Tibial nerve (tissue), 4 donors: ENCODE measurements around the gene WIZ. TPM values are rescaled to one million over a fixed set of nuclear protein-coding genes. Genes with fewer than 3 reads are reported as not detected.

Experiments
- DNase-seq, 2 donors: peaks; one replicate each; pipeline ENCODE4 v3.0.0-alpha.2; 2019; ENCODE audit warnings: low spot score in 2 of 2
- H3K27ac ChIP-seq, 4 donors: fragments of 200-600 bp; sonication (generic) in 3 of 4; one replicate each; pipeline ENCODE4 v1.5.1; 2017 to 2019; ENCODE audit warnings: mild to moderate bottlenecking in 1 of 4
- H3K27me3 ChIP-seq, 2 donors: fragments of 200-600 bp; sonication (generic) in 1 of 2; one replicate each; pipeline versions ENCODE4 v1.5.1 to v1.6.0; 2017 to 2019
- H3K36me3 ChIP-seq, 3 donors: fragments of 200-600 bp; sonication (generic); one replicate each; pipeline ENCODE4 v1.5.1; 2018 to 2019
- H3K4me1 ChIP-seq, 4 donors: fragments of 200-600 bp; sonication (generic) in 3 of 4; one replicate each; pipeline ENCODE4 v1.5.1; 2017 to 2019
- H3K4me3 ChIP-seq, 4 donors: fragments of 200-600 bp; sonication (generic) in 3 of 4; one replicate each; pipeline ENCODE4 v1.5.1; 2017 to 2019; ENCODE audit warnings: mild to moderate bottlenecking in 1 of 4, moderate library complexity in 1 of 4
- H3K9me3 ChIP-seq, 4 donors: fragments of 200-600 bp; sonication (generic) in 3 of 4; one replicate each; pipeline ENCODE4 v1.5.1; 2017 to 2019
- EP300 ChIP-seq, 2 donors: sonication (generic); formaldehyde crosslinking; IDR thresholded peaks; one replicate each; pipeline ENCODE4 v1.6.1; 2017; ENCODE audit warnings: antibody characterized with exemption in 2 of 2, mild to moderate bottlenecking in 1 of 2
- POLR2A ChIP-seq, 2 donors: fragments of 450-650 bp; IDR thresholded peaks; one replicate each; pipeline ENCODE4 v1.6.1; 2017; ENCODE audit warnings: antibody characterized with exemption in 2 of 2, mild to moderate bottlenecking in 2 of 2, moderate library complexity in 2 of 2
- WGBS, 2 donors: methylation state at CpG; one replicate each; pipeline ENCODE4 v1.1.5; 2018; 5-methylcytosine and 5-hydroxymethylcytosine counted together
- total RNA-seq, 4 donors: library from RNA; depleted of rRNA; stranded (reverse); fragments of >200 nt; gene quantifications; one replicate each; pipeline ENCODE4 v1.1.0, GENCODE V29; 2016
- TF ChIP-seq, protein P1 (sequence below), 5 experiments: fragments of 200-600 bp in 3 of 5; fragments of 450-650 bp in 2 of 5; sonication (generic) in 3 of 5; IDR thresholded peaks; one replicate each; pipeline ENCODE4 v1.5.1; 2016 to 2019; ENCODE audit warnings: antibody characterized with exemption in 5 of 5, mild to moderate bottlenecking in 3 of 5, moderate library complexity in 2 of 5

WIZ gene
- total RNA-seq, 4 donors from 2014 or later, result 31.5 to 108 (median 46.3) TPM

DNA sequence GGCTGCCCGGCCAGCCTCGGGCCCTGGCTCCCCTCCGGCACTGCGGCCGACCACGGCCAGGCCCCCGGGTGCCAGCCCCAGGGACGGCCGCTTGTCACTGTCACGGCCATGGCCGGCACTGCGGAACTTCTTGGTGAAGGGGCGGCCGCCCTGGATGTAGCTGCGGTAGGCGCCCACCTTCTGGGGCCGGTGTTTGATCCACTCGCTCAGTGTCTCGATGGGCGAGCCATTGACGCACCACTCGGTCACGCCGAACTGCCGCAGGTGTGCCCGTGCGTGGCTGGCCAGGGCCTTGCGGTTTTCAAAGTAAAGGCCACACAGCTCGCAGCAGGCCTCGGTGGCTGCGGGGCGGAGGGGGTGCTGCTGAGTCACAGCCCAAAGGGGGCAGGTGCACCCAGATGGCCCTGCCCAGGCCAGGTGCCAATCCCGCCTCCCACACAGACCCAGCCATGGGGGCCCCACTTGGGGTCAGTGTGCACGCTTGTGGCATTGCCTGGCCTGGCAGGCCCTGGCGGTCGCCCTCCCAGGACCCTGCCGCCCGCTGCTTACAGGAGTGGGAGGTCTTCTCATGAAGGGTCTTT is 25.0 kb downstream of the WIZ start:
- DNase-seq, result no peak
- Histone ChIP-seq H3K36me3 (peaks cover 4 to 87% (median 34%) of the 10 kb centered on the region in 3 donors), H3K9me3 (peaks cover 0 to 6% (median 0%) of the 10 kb centered on the region in 4 donors), H3K4me3 (no peak overlapping the region), H3K4me1 (peaks cover 0 to 16% (median 2%) of the 10 kb centered on the region in 4 donors), H3K27ac (no peak overlapping the region), H3K27me3 (no peaks in the 10 kb centered on the region)
- 89 to 97% methylated on average over 11 to 33 of the region's 38 CpGs for WGBS, 2 donors
- TF ChIP-seq EP300 (IDR thresholded peaks at IDR 0.05), result no peak
- TF ChIP-seq, protein P1, sequence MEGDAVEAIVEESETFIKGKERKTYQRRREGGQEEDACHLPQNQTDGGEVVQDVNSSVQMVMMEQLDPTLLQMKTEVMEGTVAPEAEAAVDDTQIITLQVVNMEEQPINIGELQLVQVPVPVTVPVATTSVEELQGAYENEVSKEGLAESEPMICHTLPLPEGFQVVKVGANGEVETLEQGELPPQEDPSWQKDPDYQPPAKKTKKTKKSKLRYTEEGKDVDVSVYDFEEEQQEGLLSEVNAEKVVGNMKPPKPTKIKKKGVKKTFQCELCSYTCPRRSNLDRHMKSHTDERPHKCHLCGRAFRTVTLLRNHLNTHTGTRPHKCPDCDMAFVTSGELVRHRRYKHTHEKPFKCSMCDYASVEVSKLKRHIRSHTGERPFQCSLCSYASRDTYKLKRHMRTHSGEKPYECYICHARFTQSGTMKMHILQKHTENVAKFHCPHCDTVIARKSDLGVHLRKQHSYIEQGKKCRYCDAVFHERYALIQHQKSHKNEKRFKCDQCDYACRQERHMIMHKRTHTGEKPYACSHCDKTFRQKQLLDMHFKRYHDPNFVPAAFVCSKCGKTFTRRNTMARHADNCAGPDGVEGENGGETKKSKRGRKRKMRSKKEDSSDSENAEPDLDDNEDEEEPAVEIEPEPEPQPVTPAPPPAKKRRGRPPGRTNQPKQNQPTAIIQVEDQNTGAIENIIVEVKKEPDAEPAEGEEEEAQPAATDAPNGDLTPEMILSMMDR (IDR thresholded peaks at IDR 0.05), result no peak
- TF ChIP-seq POLR2A (IDR thresholded peaks at IDR 0.05), result no peak

DNA sequence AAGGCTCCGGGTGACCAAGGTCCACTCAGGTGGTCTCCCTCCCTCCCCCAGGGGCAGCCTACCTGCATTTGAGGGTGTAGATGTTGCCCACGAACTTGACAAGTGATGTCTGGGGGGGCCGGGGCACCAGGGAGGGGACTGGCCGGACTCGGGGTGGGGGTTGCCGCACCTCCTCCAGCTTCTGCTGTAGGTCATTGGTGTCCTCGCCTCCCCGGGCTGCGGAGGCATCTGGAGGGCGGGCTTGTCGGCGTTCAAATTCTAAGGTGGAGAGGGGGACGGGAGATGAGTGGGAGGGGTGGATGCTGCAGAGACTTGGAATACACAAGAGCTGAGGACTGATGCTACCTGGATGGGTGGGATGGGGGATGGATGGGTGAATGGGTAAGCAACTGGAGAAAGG is 25.6 kb downstream of the WIZ start:
- Histone ChIP-seq H3K27ac (no peak overlapping the region), H3K4me3 (no peak overlapping the region), H3K27me3 (no peaks in the 10 kb centered on the region), H3K36me3 (peaks cover 4 to 80% (median 34%) of the 10 kb centered on the region in 3 donors), H3K4me1 (peaks cover 0 to 15% (median 3%) of the 10 kb centered on the region in 4 donors), H3K9me3 (peaks cover 0 to 6% (median 0%) of the 10 kb centered on the region in 4 donors)
- no peak for DNase-seq
- TF ChIP-seq, protein P1 (IDR thresholded peaks at IDR 0.05), result no peak
- TF ChIP-seq EP300 (IDR thresholded peaks at IDR 0.05) (no peak), POLR2A (IDR thresholded peaks at IDR 0.05) (no peak)
- WGBS, 2 donors, result 89 to 94% methylated on average over 12 to 13 of the region's 13 CpGs

GRCh38 chr19:15423130-15423529 is 26.6 kb downstream of the WIZ start:
- peaks cover 4 to 70% (median 33%) of the 10 kb centered on the region in 3 donors for H3K36me3 ChIP-seq
- TF ChIP-seq POLR2A (IDR thresholded peaks at IDR 0.05) (no peak), EP300 (IDR thresholded peaks at IDR 0.05) (no peak)
- TF ChIP-seq, protein P1 (IDR thresholded peaks at IDR 0.05), result no peak
- H3K4me1 ChIP-seq, result peaks cover 0 to 9% (median 3%) of the 10 kb centered on the region in 4 donors
- peaks cover 0 to 6% (median 0%) of the 10 kb centered on the region in 4 donors for H3K9me3 ChIP-seq
- H3K4me3 ChIP-seq, result no peak overlapping the region
- 98 to 100% methylated on average over 6 of the region's 6 CpGs for WGBS, 2 donors
- H3K27ac ChIP-seq, result no peak overlapping the region
- no peaks in the 10 kb centered on the region for H3K27me3 ChIP-seq
- DNase-seq, result no peak

DNA sequence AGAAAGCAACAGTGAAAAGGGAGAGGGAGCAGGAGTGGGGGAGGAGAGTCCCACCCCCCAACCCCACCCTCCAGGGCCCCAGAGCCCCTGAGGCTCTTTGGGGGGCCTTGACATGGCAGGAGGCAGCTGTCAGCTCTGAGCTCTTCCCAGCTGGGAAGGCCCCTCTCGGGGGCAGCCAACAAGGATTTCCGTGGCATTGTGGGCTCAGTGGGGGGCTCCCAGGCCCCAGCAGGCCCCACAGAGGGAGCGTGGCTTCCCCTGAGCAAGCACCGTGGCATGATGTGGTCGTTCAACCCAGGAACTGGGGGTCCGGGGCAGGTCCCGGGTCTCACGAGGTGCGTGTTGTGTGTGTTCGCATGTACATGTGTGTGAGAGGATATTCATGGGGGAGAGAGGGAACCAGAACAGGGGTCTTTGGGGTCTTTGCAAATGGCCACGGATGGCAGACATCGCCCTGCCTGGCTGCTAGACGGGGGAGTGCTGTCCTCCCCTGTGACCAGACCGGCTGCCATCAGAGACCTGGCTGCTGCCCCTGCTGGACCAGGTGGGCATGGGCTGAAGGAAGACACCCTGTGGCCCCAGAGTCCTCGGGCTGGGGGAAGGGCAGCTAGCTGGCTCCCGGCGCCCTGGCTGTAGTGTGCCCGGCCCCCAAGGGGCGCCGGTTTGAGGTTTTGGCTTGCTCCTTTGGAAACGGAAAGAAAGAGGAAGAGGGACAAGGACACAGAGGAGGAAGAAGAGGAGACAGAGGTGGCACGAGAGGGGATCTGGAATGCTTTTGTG is 27.3 kb downstream of the WIZ start:
- Histone ChIP-seq H3K36me3 (peaks cover 4 to 64% (median 30%) of the 10 kb centered on the region in 3 donors), H3K27me3 (no peaks in the 10 kb centered on the region), H3K4me3 (no peak overlapping the region), H3K27ac (no peak overlapping the region), H3K9me3 (peaks cover 0 to 6% (median 0%) of the 10 kb centered on the region in 4 donors), H3K4me1 (peaks cover 0 to 16% (median 5%) of the 10 kb centered on the region in 4 donors)
- WGBS, 2 donors, result 87 to 92% methylated on average over 20 to 22 of the region's 22 CpGs
- TF ChIP-seq POLR2A (IDR thresholded peaks at IDR 0.05), result no peak
- TF ChIP-seq, protein P1 (IDR thresholded peaks at IDR 0.05), result no peak
- no peak for TF ChIP-seq EP300 (IDR thresholded peaks at IDR 0.05)
- no peak for DNase-seq
